NCI-H2196 treated with DMSO at 0.1 percent for 48 hours (cell line): ENCODE data around the gene CCDC28B.
A peak's percentile ranks its signal among the peaks of the same experiment; 100 is the strongest.

ENCODE experiments used
- DNase-seq: peaks from one replicate; lab custom pipeline; 2025; ENCODE audit not compliant: unreplicated experiment; lab: John Stamatoyannopoulos, UW

The CCDC28B gene

GRCh38 chr1:32220746-32221580 is 20.6 kb downstream of the CCDC28B start:
- no peak for DNase-seq

GRCh38 chr1:32221581-32221979 is 21.2 kb downstream of the CCDC28B start:
- no peak for DNase-seq

- peak; percentile 80 for DNase-seq
These were observed 21.8 kb downstream of the CCDC28B start, which contains the start of the genes EIF3I and TMEM234 for GRCh38 chr1:32221980-32222755. Gene EIF3I (plus strand): TSS chr1:32222407. CDS start chr1:32222442, 35 bp downstream. Gene TMEM234 (minus strand): TSS chr1:32222353. CDS start chr1:32222322, 31 bp downstream.

GRCh38 chr1:32223683-32224082 is 23.3 kb downstream of the CCDC28B start:
- no peak for DNase-seq

- DNase-seq: no peak
These were observed 23.9 kb downstream of the CCDC28B start for GRCh38 chr1:32224285-32224684.

GRCh38 chr1:32228771-32229170 is 28.4 kb downstream of the CCDC28B start:
- no peak for DNase-seq

- DNase-seq: no peak
These were observed 31.5 kb downstream of the CCDC28B start for GRCh38 chr1:32231843-32232432.

GRCh38 chr1:32232558-32233304 is 32.3 kb downstream of the CCDC28B start:
- no peak for DNase-seq

- DNase-seq: no peak
These were observed 34.4 kb downstream of the CCDC28B start for GRCh38 chr1:32234792-32235191.

- DNase-seq: peak; percentile 27
These were observed 38.9 kb downstream of the CCDC28B start for GRCh38 chr1:32239337-32239736.

- no peak for DNase-seq
These were observed 39.4 kb downstream of the CCDC28B start for GRCh38 chr1:32239790-32240139.

- DNase-seq: peak; percentile 89
These were observed 40.0 kb downstream of the CCDC28B start for GRCh38 chr1:32240140-32240951.

GRCh38 chr1:32241001-32241763 is 40.8 kb downstream of the CCDC28B start:
- peak; percentile 20 for DNase-seq

- no peak for DNase-seq
These were observed 42.0 kb downstream of the CCDC28B start for GRCh38 chr1:32242341-32242851.

GRCh38 chr1:32246888-32247273 is 46.5 kb downstream of the CCDC28B start, which contains the start of gene FAM167B:
Gene FAM167B (plus strand): TSS chr1:32247222. CDS start chr1:32247422, 200 bp downstream.
- no peak for DNase-seq

- no peak for DNase-seq
These were observed 47.1 kb downstream of the CCDC28B start for GRCh38 chr1:32247452-32247851.

- DNase-seq: peak; percentile 90
These were observed 47.8 kb downstream of the CCDC28B start for GRCh38 chr1:32247983-32248889.
